ENCODE results near the gene ITIH5. TPM values are rescaled to one million over a fixed set of nuclear protein-coding genes. Genes with fewer than 3 reads are reported as not detected.

Gene ITIH5
- total and polyA plus RNA-seq, 7 donors, result 0.60 to 126 (median 48.2) TPM

GRCh38 chr10:7558036-7558435 is 108.7 kb downstream of the ITIH5 start:
- Histone ChIP-seq H3K4me3 (no peak overlapping the region), H3K27ac (peak overlapping the region in 1 of 4 donors; percentile 41), H3K9me3 (no peaks in the 10 kb centered on the region), H3K4me1 (peaks cover 0 to 58% (median 43%) of the 10 kb centered on the region in 4 donors), H3K27me3 (no peaks in the 10 kb centered on the region), H3K36me3 (no peaks in the 10 kb centered on the region)
- WGBS, 2 donors, result 87 to 94% methylated on average over 3 of the region's 3 CpGs
- no peak for DNase-seq
- no peak for TF ChIP-seq CTCF (IDR thresholded peaks at IDR 0.05)
- TF ChIP-seq POLR2A (IDR thresholded peaks at IDR 0.05), result no peak
- TF ChIP-seq EP300 (IDR thresholded peaks at IDR 0.05), result no peak
- TF ChIP-seq POLR2AphosphoS5 (IDR thresholded peaks at IDR 0.05), result no peak
- intact Hi-C loops (cut with DNase I), result no loop called here

- TF ChIP-seq EP300 (IDR thresholded peaks at IDR 0.05) (no peak), POLR2A (IDR thresholded peaks at IDR 0.05) (no peak), CTCF (IDR thresholded peaks at IDR 0.05) (no peak), POLR2AphosphoS5 (IDR thresholded peaks at IDR 0.05) (no peak)
- intact Hi-C loops (cut with DNase I), result no loop called here
- no peak overlapping the region for H3K27ac ChIP-seq
- H3K4me3 ChIP-seq, result no peak overlapping the region
- H3K4me1 ChIP-seq, result peaks cover 0 to 56% (median 39%) of the 10 kb centered on the region in 4 donors
- no peaks in the 10 kb centered on the region for H3K36me3 ChIP-seq
- no peaks in the 10 kb centered on the region for H3K9me3 ChIP-seq
- DNase-seq, result no peak
- H3K27me3 ChIP-seq, result no peaks in the 10 kb centered on the region
- 82 to 89% methylated on average over 10 of the region's 10 CpGs for whole genome bisulfite sequencing, 2 donors
These were observed 113.2 kb downstream of the ITIH5 start for GRCh38 chr10:7553531-7553930.

- peaks cover 0 to 61% (median 50%) of the 10 kb centered on the region in 4 donors for H3K4me1 ChIP-seq
- peak overlapping the region in 3 of 4 donors; percentile 75 to 87 (median 79) for H3K27ac ChIP-seq
- TF ChIP-seq CTCF (IDR thresholded peaks at IDR 0.05) (no peak), POLR2AphosphoS5 (IDR thresholded peaks at IDR 0.05) (no peak), POLR2A (IDR thresholded peaks at IDR 0.05) (no peak), EP300 (IDR thresholded peaks at IDR 0.05) (no peak)
- no peaks in the 10 kb centered on the region for H3K36me3 ChIP-seq
- H3K4me3 ChIP-seq, result no peak overlapping the region
- intact Hi-C loops (cut with DNase I), result no loop called here
- no peaks in the 10 kb centered on the region for H3K9me3 ChIP-seq
- no peaks in the 10 kb centered on the region for H3K27me3 ChIP-seq
- WGBS, 2 donors, result 75 to 80% methylated on average over 18 of the region's 18 CpGs
- no peak for DNase-seq
These were observed 114.6 kb downstream of the ITIH5 start for GRCh38 chr10:7551950-7552716.

- Histone ChIP-seq H3K4me3 (no peak overlapping the region), H3K9me3 (no peaks in the 10 kb centered on the region), H3K36me3 (no peaks in the 10 kb centered on the region), H3K27me3 (no peaks in the 10 kb centered on the region), H3K4me1 (peaks cover 0 to 69% (median 56%) of the 10 kb centered on the region in 4 donors), H3K27ac (peak overlapping the region in 3 of 4 donors; percentile 75 to 87 (median 79))
- intact Hi-C loops (cut with DNase I), result no loop called here
- DNase-seq, result peak; percentile 79
- WGBS, 2 donors, result 76 to 79% methylated on average over 6 of the region's 6 CpGs
- TF ChIP-seq EP300 (IDR thresholded peaks at IDR 0.05), result peak in 2 of 4 donors; percentile 37 to 78
- TF ChIP-seq CTCF (IDR thresholded peaks at IDR 0.05), result no peak
- TF ChIP-seq POLR2AphosphoS5 (IDR thresholded peaks at IDR 0.05), result peak in 3 of 4 donors; percentile 75 to 78 (median 78)
- TF ChIP-seq POLR2A (IDR thresholded peaks at IDR 0.05), result no peak
These were observed 115.5 kb downstream of the ITIH5 start for GRCh38 chr10:7551289-7551688.
